IMR-90 (cell line): ENCODE data around the gene SLX4. TPM values are rescaled to one million over a fixed set of nuclear protein-coding genes. Genes with fewer than 3 reads are reported as not detected.

ENCODE experiments used
- ATAC-seq: fragments of 200-7000 bp; cut with Tn5 transposase; 2 replicates; pipeline ENCODE4 v1.9.1; 2020; ENCODE audit warnings: low read depth, mild to moderate bottlenecking, moderate library complexity
- BruUV-seq: library from RNA; stranded (reverse); fragments of 400-500 nt; replicated peaks from 2 replicates; lab custom pipeline; 2021; lab: Mats Ljungman, UMichigan
- CTCF ChIA-PET: fragments of 300-600 bp; formaldehyde crosslinking; extraction: SDS; loops from one replicate; lab custom pipeline; 2021; ENCODE audit warnings: antibody characterized with exemption; lab: Yijun Ruan, JAX
- POLR2A ChIA-PET: fragments of 300-600 bp; sonication (Branson Sonifier 250); formaldehyde crosslinking; loops from one replicate; lab custom pipeline; 2022; ENCODE audit warnings: antibody characterized with exemption; ENCODE audit not compliant: unreplicated experiment; lab: Charles Lee
- DNase-seq: peaks from one replicate; pipeline ENCODE4 v3.0.0; 2013
- H2AFZ ChIP-seq: replicated peaks from 2 replicates; pipeline ENCODE3; 2013; ENCODE audit warnings: low read length, mild to moderate bottlenecking; ENCODE audit not compliant: poor library complexity
- H2AK5ac ChIP-seq: 2 replicates; pipeline ENCODE4 v1.6.1; 2013; ENCODE audit warnings: low read depth, low read length, inconsistent platforms
- H2AK9ac ChIP-seq: replicated peaks from 2 replicates; pipeline ENCODE3; 2013; ENCODE audit warnings: mild to moderate bottlenecking, low read depth, low read length, moderate library complexity; ENCODE audit not compliant: poor library complexity
- H2BK120ac ChIP-seq: 2 replicates; pipeline ENCODE4 v1.6.1; 2013; ENCODE audit warnings: low read depth, low read length, inconsistent platforms
- H2BK15ac ChIP-seq: 3 replicates; pipeline ENCODE4 v1.6.1; 2013; ENCODE audit warnings: low read depth, low read length, inconsistent platforms
- H2BK20ac ChIP-seq: 2 replicates; pipeline ENCODE4 v1.6.1; 2013; ENCODE audit warnings: low read depth, mild to moderate bottlenecking, inconsistent platforms, low read length, moderate library complexity
- H2BK5ac ChIP-seq: 2 replicates; pipeline ENCODE4 v1.6.1; 2013; ENCODE audit warnings: mild to moderate bottlenecking, low read depth, low read length, inconsistent platforms; ENCODE audit not compliant: poor library complexity, severe bottlenecking
- H3K14ac ChIP-seq: replicated peaks from 2 replicates; pipeline ENCODE4 v1.6.1; 2013; ENCODE audit warnings: low read depth, low read length, inconsistent platforms
- H3K18ac ChIP-seq: 2 replicates; pipeline ENCODE4 v1.6.1; 2013; ENCODE audit warnings: low read depth, low read length, control low read depth
- H3K23ac ChIP-seq: 2 replicates; pipeline ENCODE4 v1.6.1; 2013; ENCODE audit warnings: low read depth, low read length, inconsistent platforms
- H3K27ac ChIP-seq: 2 replicates; pipeline ENCODE4 v1.5.1; 2013; ENCODE audit warnings: mild to moderate bottlenecking, control low read depth, low read length; ENCODE audit not compliant: insufficient read depth
- H3K27me3 ChIP-seq: 2 replicates; pipeline ENCODE4 v1.6.1; 2013; ENCODE audit warnings: low read length; ENCODE audit not compliant: control insufficient read depth, insufficient read depth
- H3K36me3 ChIP-seq: 2 replicates; pipeline ENCODE4 v1.6.1; 2013; ENCODE audit warnings: low read length, mixed read lengths; ENCODE audit not compliant: control insufficient read depth, insufficient read depth
- H3K4ac ChIP-seq: 2 replicates; pipeline ENCODE4 v1.6.1; 2013; ENCODE audit warnings: low read depth, low read length, inconsistent platforms
- H3K4me1 ChIP-seq: 2 replicates; pipeline ENCODE4 v1.6.1; 2013; ENCODE audit warnings: low read length, mixed read lengths; ENCODE audit not compliant: control insufficient read depth, insufficient read depth
- H3K4me2 ChIP-seq: 2 replicates; pipeline ENCODE4 v1.6.1; 2013; ENCODE audit warnings: low read depth, mild to moderate bottlenecking, control low read depth, low read length, moderate library complexity
- H3K4me3 ChIP-seq: 2 replicates; pipeline ENCODE4 v1.5.1; 2013; ENCODE audit warnings: low read depth, mild to moderate bottlenecking, control low read depth, low read length, moderate library complexity; ENCODE audit not compliant: insufficient read depth
- H3K56ac ChIP-seq: 2 replicates; pipeline ENCODE4 v1.6.1; 2013; ENCODE audit warnings: low read length, inconsistent platforms; ENCODE audit not compliant: insufficient read depth; ENCODE audit errors: extremely low read depth
- H3K79me1 ChIP-seq, 2 experiments: 2 replicates each; pipeline ENCODE4 v1.6.1; 2013; ENCODE audit warnings: low read length in 2 of 2, inconsistent platforms in 1 of 2, low read depth in 1 of 2
- H3K9ac ChIP-seq: 2 replicates; pipeline ENCODE4 v1.6.1; 2013; ENCODE audit warnings: low read depth, low read length, control low read depth
- H3K9me1 ChIP-seq: 2 replicates; pipeline ENCODE4 v1.6.1; 2013; ENCODE audit warnings: low read length, inconsistent platforms; ENCODE audit not compliant: insufficient read depth
- H3K9me3 ChIP-seq: 2 replicates; pipeline ENCODE4 v1.6.1; 2013; ENCODE audit warnings: low read length; ENCODE audit not compliant: control insufficient read depth, insufficient read depth
- H4K20me1 ChIP-seq: 2 replicates; pipeline ENCODE4 v1.6.1; 2013; ENCODE audit warnings: low read length, inconsistent platforms; ENCODE audit not compliant: insufficient read depth
- H4K5ac ChIP-seq: 2 replicates; pipeline ENCODE4 v1.6.1; 2013; ENCODE audit warnings: mild to moderate bottlenecking, low read depth, low read length, control low read depth
- H4K8ac ChIP-seq, 2 experiments: 2 replicates each; pipeline ENCODE4 v1.6.1; 2013; ENCODE audit warnings: low read depth in 2 of 2, low read length in 2 of 2, control low read depth in 1 of 2, inconsistent platforms in 1 of 2
- H4K91ac ChIP-seq: 2 replicates; pipeline ENCODE4 v1.6.1; 2013; ENCODE audit warnings: low read depth, low read length, inconsistent platforms; ENCODE audit not compliant: insufficient read depth
- CHD1 ChIP-seq: IDR thresholded peaks from 2 replicates; pipeline ENCODE4 v1.6.1; 2012; ENCODE audit warnings: low read depth, low read length, improper control_type of control experiment
- FOS ChIP-seq: fragments of 150-350 bp; IDR thresholded peaks from 2 replicates; pipeline ENCODE4 v1.6.1; 2016; ENCODE audit warnings: low read depth, low read length
- MXI1 ChIP-seq: IDR thresholded peaks from 2 replicates; pipeline ENCODE4 v1.6.1; 2012; ENCODE audit warnings: low read depth, mild to moderate bottlenecking, low read length, moderate library complexity, borderline replicate concordance
- POLR2A ChIP-seq: IDR thresholded peaks from 2 replicates; pipeline ENCODE4 v1.6.1; 2012; ENCODE audit warnings: mild to moderate bottlenecking, low read depth, low read length
- RCOR1 ChIP-seq: IDR thresholded peaks from 2 replicates; pipeline ENCODE4 v1.6.1; 2012; ENCODE audit warnings: mild to moderate bottlenecking, low read length, improper control_type of control experiment; ENCODE audit not compliant: insufficient replicate concordance
- RFX5 ChIP-seq: IDR thresholded peaks from 2 replicates; pipeline ENCODE4 v1.8.0; 2012; ENCODE audit warnings: low read depth, mild to moderate bottlenecking, low read length, moderate library complexity
- SMC3 ChIP-seq: fragments of 150-350 bp; IDR thresholded peaks from 2 replicates; pipeline ENCODE4 v1.6.1; 2016; ENCODE audit warnings: low read depth, mild to moderate bottlenecking, antibody characterized with exemption, low read length, moderate library complexity
- WGBS, 2 experiments: methylation state at CpG; one replicate each; pipeline versions ENCODE4 v1.1.5 to v1.1.7; 2013; ENCODE audit warnings: missing lambda C conversion rate in 2 of 2; ENCODE audit not compliant: insufficient read length in 1 of 2; ENCODE audit errors: extremely low coverage in 2 of 2; 5-methylcytosine and 5-hydroxymethylcytosine counted together
- dilution Hi-C: fragments of 300-500 bp; cut with HindIII; formaldehyde crosslinking; loops from one replicate; pipeline ENCODE4 v1.14.3; 2018; ENCODE audit warnings: low sequenced_read_pairs; ENCODE audit not compliant: unreplicated experiment
- in situ Hi-C: fragments of 300-500 bp; cut with MboI; formaldehyde crosslinking; loops from 3 replicates; pipeline ENCODE4 v1.14.3; 2019; ENCODE audit warnings: low sequenced_read_pairs, inconsistent platforms, mixed read lengths
- intact Hi-C: fragments of 100-400 bp; cut with micrococcal nuclease; formaldehyde crosslinking; loops from 2 replicates; pipeline ENCODE4 v1.10.0; 2022
- polyA plus RNA-seq, 3 experiments: library from polyadenylated mRNA; depleted of rRNA; stranded (reverse); fragments of >200 nt; gene quantifications; 2 replicates each; pipeline ENCODE4 v1.2.3, GENCODE V29; 2012; ENCODE audit warnings: low replicate concordance in 1 of 3
- total RNA-seq: library from RNA; depleted of rRNA; stranded (reverse); fragments of >200 nt; gene quantifications from 2 replicates; pipeline ENCODE4 v1.2.3, GENCODE V29; 2012
- TF ChIP-seq, protein P1 (sequence below): conservative IDR thresholded peaks from 2 replicates; pipeline ENCODE4 v1.5.1; 2012; ENCODE audit warnings: mild to moderate bottlenecking, low read depth, low read length, improper control_type of control experiment

The SLX4 gene
- total and polyA plus RNA-seq, 2 of the 4 experiments (the other 2 are of a cell fraction), result 1.3 to 3.1 TPM

- Histone ChIP-seq H2BK15ac (no peak overlapping the region), H4K5ac (no peak overlapping the region), H3K4me1 (no peaks in the 10 kb centered on the region), H3K56ac (no peak overlapping the region), H3K36me3 (no peaks in the 10 kb centered on the region), H4K91ac (no peak overlapping the region), H2BK120ac (no peak overlapping the region), H3K9me3 (no peaks in the 10 kb centered on the region), H3K4me2 (no peak overlapping the region), H2AK9ac (no peak overlapping the region), H4K8ac (no peak overlapping the region), H3K18ac (no peak overlapping the region), H3K27ac (no peak overlapping the region), H2AK5ac (no peak overlapping the region), H2AFZ (no peak overlapping the region), H3K79me1 (no peaks in the 10 kb centered on the region), H3K9ac (no peak overlapping the region), H2BK5ac (no peak overlapping the region), H3K4ac (no peak overlapping the region), H4K20me1 (no peaks in the 10 kb centered on the region), H3K9me1 (no peaks in the 10 kb centered on the region), H3K27me3 (no peaks in the 10 kb centered on the region; the same call in 1 of the 2 replicates), H3K4me3 (no peak overlapping the region), H3K14ac (no peak overlapping the region), H2BK20ac (no peak overlapping the region), H3K23ac (no peak overlapping the region)
- CTCF ChIA-PET, result no interaction called here
- intact Hi-C loops (no loop called here), dilution Hi-C loops (no loop called here), in situ Hi-C loops (no loop called here)
- ATAC-seq (no peak), DNase-seq (no peak)
- POLR2A ChIA-PET, result no interaction called here
- no peak for TF ChIP-seq MXI1
- no peak for TF ChIP-seq FOS
- no peak for TF ChIP-seq POLR2A
- no peak for TF ChIP-seq RCOR1
- TF ChIP-seq SMC3, result no peak
- no peak for TF ChIP-seq RFX5
- no peak for TF ChIP-seq CHD1
- TF ChIP-seq, protein P1, sequence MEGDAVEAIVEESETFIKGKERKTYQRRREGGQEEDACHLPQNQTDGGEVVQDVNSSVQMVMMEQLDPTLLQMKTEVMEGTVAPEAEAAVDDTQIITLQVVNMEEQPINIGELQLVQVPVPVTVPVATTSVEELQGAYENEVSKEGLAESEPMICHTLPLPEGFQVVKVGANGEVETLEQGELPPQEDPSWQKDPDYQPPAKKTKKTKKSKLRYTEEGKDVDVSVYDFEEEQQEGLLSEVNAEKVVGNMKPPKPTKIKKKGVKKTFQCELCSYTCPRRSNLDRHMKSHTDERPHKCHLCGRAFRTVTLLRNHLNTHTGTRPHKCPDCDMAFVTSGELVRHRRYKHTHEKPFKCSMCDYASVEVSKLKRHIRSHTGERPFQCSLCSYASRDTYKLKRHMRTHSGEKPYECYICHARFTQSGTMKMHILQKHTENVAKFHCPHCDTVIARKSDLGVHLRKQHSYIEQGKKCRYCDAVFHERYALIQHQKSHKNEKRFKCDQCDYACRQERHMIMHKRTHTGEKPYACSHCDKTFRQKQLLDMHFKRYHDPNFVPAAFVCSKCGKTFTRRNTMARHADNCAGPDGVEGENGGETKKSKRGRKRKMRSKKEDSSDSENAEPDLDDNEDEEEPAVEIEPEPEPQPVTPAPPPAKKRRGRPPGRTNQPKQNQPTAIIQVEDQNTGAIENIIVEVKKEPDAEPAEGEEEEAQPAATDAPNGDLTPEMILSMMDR, result no peak
- WGBS, 2 experiments, result 90% methylated on average over 20 of the region's 43 CpGs; no CpG with 5 or more reads in 1 of the 2 experiments
- BruUV-seq, result no TSS peak
Observed at GRCh38 chr16:3564130-3564888, 47.1 kb downstream of the SLX4 start.
